OCI-LY1 (cell line): ENCODE measurements around the gene ZSWIM5.
"Not testable (repeated sequence)": the region's sequence is repeated elsewhere in the genome, so short reads cannot be mapped to it uniquely, and the experiment has no call there.

ENCODE experiments used
- EZH2 ChIP-seq: fragments of 200-600 bp; sonication (generic), shearing (Covaris generic); IDR thresholded peaks from 2 replicates; pipeline ENCODE4 v1.8.0; 2017; ENCODE audit warnings: borderline replicate concordance, mixed run types, mild to moderate bottlenecking, antibody characterized with exemption, low read length, moderate library complexity, mixed read lengths
- TF ChIP-seq, protein P1 (sequence below): fragments of 200-600 bp; sonication (generic), shearing (Covaris generic); IDR thresholded peaks from 2 replicates; pipeline ENCODE4 v1.5.1; 2017; ENCODE audit warnings: mild to moderate bottlenecking, antibody characterized with exemption, low read length, moderate library complexity, mixed read lengths

DNA sequence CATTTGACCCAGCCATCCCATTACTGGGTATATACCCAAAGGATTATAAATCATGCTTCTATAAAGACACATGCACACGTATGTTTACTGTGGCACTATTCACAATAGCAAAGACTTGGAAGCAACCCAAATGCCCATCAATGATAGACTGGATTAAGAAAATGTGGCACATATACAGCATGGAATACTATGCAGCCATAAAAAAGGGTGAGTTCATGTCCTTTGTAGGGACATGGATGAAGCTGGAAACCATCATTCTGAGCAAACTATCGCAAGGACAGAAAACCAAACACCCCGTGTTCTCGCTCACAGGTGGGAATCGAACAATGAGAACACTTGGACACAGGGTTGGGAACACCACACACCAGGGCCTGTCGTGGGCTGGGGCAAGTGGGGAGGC lies 38.5 kb downstream of the ZSWIM5 start:
- TF ChIP-seq, protein P1, sequence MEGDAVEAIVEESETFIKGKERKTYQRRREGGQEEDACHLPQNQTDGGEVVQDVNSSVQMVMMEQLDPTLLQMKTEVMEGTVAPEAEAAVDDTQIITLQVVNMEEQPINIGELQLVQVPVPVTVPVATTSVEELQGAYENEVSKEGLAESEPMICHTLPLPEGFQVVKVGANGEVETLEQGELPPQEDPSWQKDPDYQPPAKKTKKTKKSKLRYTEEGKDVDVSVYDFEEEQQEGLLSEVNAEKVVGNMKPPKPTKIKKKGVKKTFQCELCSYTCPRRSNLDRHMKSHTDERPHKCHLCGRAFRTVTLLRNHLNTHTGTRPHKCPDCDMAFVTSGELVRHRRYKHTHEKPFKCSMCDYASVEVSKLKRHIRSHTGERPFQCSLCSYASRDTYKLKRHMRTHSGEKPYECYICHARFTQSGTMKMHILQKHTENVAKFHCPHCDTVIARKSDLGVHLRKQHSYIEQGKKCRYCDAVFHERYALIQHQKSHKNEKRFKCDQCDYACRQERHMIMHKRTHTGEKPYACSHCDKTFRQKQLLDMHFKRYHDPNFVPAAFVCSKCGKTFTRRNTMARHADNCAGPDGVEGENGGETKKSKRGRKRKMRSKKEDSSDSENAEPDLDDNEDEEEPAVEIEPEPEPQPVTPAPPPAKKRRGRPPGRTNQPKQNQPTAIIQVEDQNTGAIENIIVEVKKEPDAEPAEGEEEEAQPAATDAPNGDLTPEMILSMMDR, result not testable (repeated sequence)
- TF ChIP-seq EZH2, result not testable (repeated sequence)
